IMR-90 (cell line): ENCODE data around the gene MOB1A. TPM values are rescaled to one million over a fixed set of nuclear protein-coding genes. Genes with fewer than 3 reads are reported as not detected.
A peak's percentile ranks its signal among the peaks of the same experiment; 100 is the strongest.

Source experiments
- ATAC-seq: fragments of 200-7000 bp; cut with Tn5 transposase; 2 replicates; pipeline ENCODE4 v1.9.1; 2020; ENCODE audit warnings: low read depth, mild to moderate bottlenecking, moderate library complexity
- BruUV-seq: library from RNA; stranded (reverse); fragments of 400-500 nt; replicated peaks from 2 replicates; lab custom pipeline; 2021; lab: Mats Ljungman, UMichigan
- CTCF ChIA-PET: fragments of 300-600 bp; formaldehyde crosslinking; extraction: SDS; loops from one replicate; lab custom pipeline; 2021; ENCODE audit warnings: antibody characterized with exemption; lab: Yijun Ruan, JAX
- POLR2A ChIA-PET: fragments of 300-600 bp; sonication (Branson Sonifier 250); formaldehyde crosslinking; loops from one replicate; lab custom pipeline; 2022; ENCODE audit warnings: antibody characterized with exemption; ENCODE audit not compliant: unreplicated experiment; lab: Charles Lee
- DNase-seq: peaks from one replicate; pipeline ENCODE4 v3.0.0; 2013
- H2AFZ ChIP-seq: replicated peaks from 2 replicates; pipeline ENCODE3; 2013; ENCODE audit warnings: low read length, mild to moderate bottlenecking; ENCODE audit not compliant: poor library complexity
- H2AK5ac ChIP-seq: 2 replicates; pipeline ENCODE4 v1.6.1; 2013; ENCODE audit warnings: low read depth, low read length, inconsistent platforms
- H2AK9ac ChIP-seq: replicated peaks from 2 replicates; pipeline ENCODE3; 2013; ENCODE audit warnings: mild to moderate bottlenecking, low read depth, low read length, moderate library complexity; ENCODE audit not compliant: poor library complexity
- H2BK120ac ChIP-seq: 2 replicates; pipeline ENCODE4 v1.6.1; 2013; ENCODE audit warnings: low read depth, low read length, inconsistent platforms
- H2BK15ac ChIP-seq: 3 replicates; pipeline ENCODE4 v1.6.1; 2013; ENCODE audit warnings: low read depth, low read length, inconsistent platforms
- H2BK20ac ChIP-seq: 2 replicates; pipeline ENCODE4 v1.6.1; 2013; ENCODE audit warnings: low read depth, mild to moderate bottlenecking, inconsistent platforms, low read length, moderate library complexity
- H2BK5ac ChIP-seq: 2 replicates; pipeline ENCODE4 v1.6.1; 2013; ENCODE audit warnings: mild to moderate bottlenecking, low read depth, low read length, inconsistent platforms; ENCODE audit not compliant: poor library complexity, severe bottlenecking
- H3K14ac ChIP-seq: replicated peaks from 2 replicates; pipeline ENCODE4 v1.6.1; 2013; ENCODE audit warnings: low read depth, low read length, inconsistent platforms
- H3K18ac ChIP-seq: 2 replicates; pipeline ENCODE4 v1.6.1; 2013; ENCODE audit warnings: low read depth, low read length, control low read depth
- H3K23ac ChIP-seq: 2 replicates; pipeline ENCODE4 v1.6.1; 2013; ENCODE audit warnings: low read depth, low read length, inconsistent platforms
- H3K27ac ChIP-seq: 2 replicates; pipeline ENCODE4 v1.5.1; 2013; ENCODE audit warnings: mild to moderate bottlenecking, control low read depth, low read length; ENCODE audit not compliant: insufficient read depth
- H3K27me3 ChIP-seq: 2 replicates; pipeline ENCODE4 v1.6.1; 2013; ENCODE audit warnings: low read length; ENCODE audit not compliant: control insufficient read depth, insufficient read depth
- H3K36me3 ChIP-seq: 2 replicates; pipeline ENCODE4 v1.6.1; 2013; ENCODE audit warnings: low read length, mixed read lengths; ENCODE audit not compliant: control insufficient read depth, insufficient read depth
- H3K4ac ChIP-seq: 2 replicates; pipeline ENCODE4 v1.6.1; 2013; ENCODE audit warnings: low read depth, low read length, inconsistent platforms
- H3K4me1 ChIP-seq: 2 replicates; pipeline ENCODE4 v1.6.1; 2013; ENCODE audit warnings: low read length, mixed read lengths; ENCODE audit not compliant: control insufficient read depth, insufficient read depth
- H3K4me2 ChIP-seq: 2 replicates; pipeline ENCODE4 v1.6.1; 2013; ENCODE audit warnings: low read depth, mild to moderate bottlenecking, control low read depth, low read length, moderate library complexity
- H3K4me3 ChIP-seq: 2 replicates; pipeline ENCODE4 v1.5.1; 2013; ENCODE audit warnings: low read depth, mild to moderate bottlenecking, control low read depth, low read length, moderate library complexity; ENCODE audit not compliant: insufficient read depth
- H3K56ac ChIP-seq: 2 replicates; pipeline ENCODE4 v1.6.1; 2013; ENCODE audit warnings: low read length, inconsistent platforms; ENCODE audit not compliant: insufficient read depth; ENCODE audit errors: extremely low read depth
- H3K79me1 ChIP-seq, 2 experiments: 2 replicates each; pipeline ENCODE4 v1.6.1; 2013; ENCODE audit warnings: low read length in 2 of 2, inconsistent platforms in 1 of 2, low read depth in 1 of 2
- H3K9ac ChIP-seq: 2 replicates; pipeline ENCODE4 v1.6.1; 2013; ENCODE audit warnings: low read depth, low read length, control low read depth
- H3K9me1 ChIP-seq: 2 replicates; pipeline ENCODE4 v1.6.1; 2013; ENCODE audit warnings: low read length, inconsistent platforms; ENCODE audit not compliant: insufficient read depth
- H3K9me3 ChIP-seq: 2 replicates; pipeline ENCODE4 v1.6.1; 2013; ENCODE audit warnings: low read length; ENCODE audit not compliant: control insufficient read depth, insufficient read depth
- H4K20me1 ChIP-seq: 2 replicates; pipeline ENCODE4 v1.6.1; 2013; ENCODE audit warnings: low read length, inconsistent platforms; ENCODE audit not compliant: insufficient read depth
- H4K5ac ChIP-seq: 2 replicates; pipeline ENCODE4 v1.6.1; 2013; ENCODE audit warnings: mild to moderate bottlenecking, low read depth, low read length, control low read depth
- H4K8ac ChIP-seq, 2 experiments: 2 replicates each; pipeline ENCODE4 v1.6.1; 2013; ENCODE audit warnings: low read depth in 2 of 2, low read length in 2 of 2, control low read depth in 1 of 2, inconsistent platforms in 1 of 2
- H4K91ac ChIP-seq: 2 replicates; pipeline ENCODE4 v1.6.1; 2013; ENCODE audit warnings: low read depth, low read length, inconsistent platforms; ENCODE audit not compliant: insufficient read depth
- ELK1 ChIP-seq: fragments of 150-350 bp; IDR thresholded peaks from 2 replicates; pipeline ENCODE4 v1.6.1; 2016; ENCODE audit warnings: low read depth, mild to moderate bottlenecking, low read length, moderate library complexity, borderline replicate concordance
- RFX5 ChIP-seq: IDR thresholded peaks from 2 replicates; pipeline ENCODE4 v1.8.0; 2012; ENCODE audit warnings: low read depth, mild to moderate bottlenecking, low read length, moderate library complexity
- SMC3 ChIP-seq: fragments of 150-350 bp; IDR thresholded peaks from 2 replicates; pipeline ENCODE4 v1.6.1; 2016; ENCODE audit warnings: low read depth, mild to moderate bottlenecking, antibody characterized with exemption, low read length, moderate library complexity
- WGBS, 2 experiments: methylation state at CpG; one replicate each; pipeline versions ENCODE4 v1.1.5 to v1.1.7; 2013; ENCODE audit warnings: missing lambda C conversion rate in 2 of 2; ENCODE audit not compliant: insufficient read length in 1 of 2; ENCODE audit errors: extremely low coverage in 2 of 2; 5-methylcytosine and 5-hydroxymethylcytosine counted together
- dilution Hi-C: fragments of 300-500 bp; cut with HindIII; formaldehyde crosslinking; loops from one replicate; pipeline ENCODE4 v1.14.3; 2018; ENCODE audit warnings: low sequenced_read_pairs; ENCODE audit not compliant: unreplicated experiment
- in situ Hi-C: fragments of 300-500 bp; cut with MboI; formaldehyde crosslinking; loops from 3 replicates; pipeline ENCODE4 v1.14.3; 2019; ENCODE audit warnings: low sequenced_read_pairs, inconsistent platforms, mixed read lengths
- intact Hi-C: fragments of 100-400 bp; cut with micrococcal nuclease; formaldehyde crosslinking; loops from 2 replicates; pipeline ENCODE4 v1.10.0; 2022
- polyA plus RNA-seq, 3 experiments: library from polyadenylated mRNA; depleted of rRNA; stranded (reverse); fragments of >200 nt; gene quantifications; 2 replicates each; pipeline ENCODE4 v1.2.3, GENCODE V29; 2012; ENCODE audit warnings: low replicate concordance in 1 of 3
- total RNA-seq: library from RNA; depleted of rRNA; stranded (reverse); fragments of >200 nt; gene quantifications from 2 replicates; pipeline ENCODE4 v1.2.3, GENCODE V29; 2012

The MOB1A gene
- total and polyA plus RNA-seq, 2 of the 4 experiments (the other 2 are of a cell fraction) = 21.0 to 60.8 TPM

DNA sequence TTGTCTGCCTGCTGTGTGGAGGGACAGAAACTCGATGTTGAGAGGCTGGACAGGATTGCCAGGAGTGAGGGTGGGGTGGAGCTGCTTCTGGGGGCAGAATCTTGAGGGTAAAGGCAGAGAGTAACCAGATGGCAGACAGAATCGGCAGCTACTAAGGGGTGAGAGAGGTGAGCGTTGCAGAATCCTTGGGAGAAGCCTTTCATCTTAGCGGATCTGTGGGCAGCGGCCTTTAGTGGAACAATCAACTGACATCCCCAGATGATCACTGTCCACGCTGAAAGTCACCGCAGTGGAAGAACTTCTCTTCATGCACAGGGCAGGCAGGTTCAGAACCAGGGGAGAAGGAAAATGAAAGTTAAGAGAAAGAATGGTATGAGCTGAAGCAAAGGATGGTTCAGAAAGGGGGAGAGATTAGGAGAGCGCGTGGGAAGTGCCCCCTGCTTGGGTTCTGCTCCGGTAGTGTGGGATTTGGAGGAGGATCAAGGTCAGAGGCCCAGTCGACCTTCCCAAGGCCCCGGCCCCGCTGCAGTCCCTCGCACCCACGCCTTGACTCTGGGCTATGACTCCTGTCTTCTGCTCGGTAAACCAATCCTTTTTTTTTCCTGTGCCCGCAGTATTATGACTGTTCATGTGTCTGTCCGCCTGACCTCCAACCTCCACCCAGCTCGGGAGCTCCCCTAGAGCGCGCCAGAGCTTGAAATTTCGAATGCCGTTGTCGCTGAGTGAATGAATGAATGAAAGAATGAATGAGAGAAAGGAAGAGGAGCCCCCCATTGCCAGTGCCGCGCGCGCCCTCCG lies 31.6 kb downstream of the MOB1A start:
- Histone ChIP-seq H3K9me3 (no peaks in the 10 kb centered on the region), H2BK5ac (peak overlapping the region; percentile 32), H3K27ac (peak overlapping the region; percentile 35), H4K5ac (peak overlapping the region; percentile 9; the same call in 1 of the 2 replicates), H3K36me3 (peaks cover 10% of the 10 kb centered on the region), H4K91ac (peak overlapping the region; percentile 19; the same call in 1 of the 2 replicates), H2BK120ac (no peak overlapping the region), H3K23ac (peak overlapping the region; percentile 30; the same call in 1 of the 2 replicates), H4K8ac (peak overlapping the region; percentile 59 to 82), H2AK5ac (peak overlapping the region; percentile 17; the same call in 1 of the 2 replicates), H3K4me3 (peak overlapping the region; percentile 68), H3K9me1 (peaks cover 19% of the 10 kb centered on the region), H3K56ac (peak overlapping the region; percentile 8; the same call in 1 of the 2 replicates), H3K79me1 (peaks cover 23 to 31% of the 10 kb centered on the region in 2 experiments), H3K9ac (peak overlapping the region; percentile 60), H2AK9ac (peak overlapping the region; percentile 29), H3K4me2 (peak overlapping the region; percentile 98), H3K27me3 (no peaks in the 10 kb centered on the region), H3K4ac (peak overlapping the region; percentile 71), H4K20me1 (no peaks in the 10 kb centered on the region), H3K4me1 (peaks cover 11% of the 10 kb centered on the region), H3K14ac (peak overlapping the region; percentile 5), H2AFZ (peak overlapping the region; percentile 98), H2BK20ac (no peak overlapping the region), H3K18ac (no peak overlapping the region), H2BK15ac (no peak overlapping the region)
- dilution Hi-C loops (no loop called here), in situ Hi-C loops (loop anchor here (10.0 to 25.0 kb wide), 2 partner anchors 222 to 310 kb away; partner anchors contain the start of genes DGUOK and STAMBP), intact Hi-C loops (loop anchor here (1.0 kb wide), 2 partner anchors 226 to 323 kb away; no protein-coding TSS in a partner anchor)
- TF ChIP-seq RFX5 = no peak
- no peak for TF ChIP-seq ELK1
- TF ChIP-seq SMC3 = no peak
- ChIA-PET POLR2A (interaction anchor here (0.6 kb wide), 1 partner anchor 725 kb away, joined by 5 read pairs; no protein-coding TSS in a partner anchor), CTCF (interaction anchor here (0.6 to 1.0 kb wide), 4 partner anchors 24 to 323 kb away, joined by 3 read pairs; partner anchors contain the start of gene MOB1A)
- no TSS peak for BruUV-seq
- DNase-seq = peak; percentile 34
- WGBS, 2 experiments = 5% methylated on average over 7 of the region's 29 CpGs; no CpG with 5 or more reads in 1 of the 2 experiments
- ATAC-seq = peak; percentile 21
